Measurements from ENCODE around the gene ABCC8. TPM values are rescaled to one million over a fixed set of nuclear protein-coding genes. Genes with fewer than 3 reads are reported as not detected.

The ABCC8 gene
- total and polyA plus RNA-seq, 2 donors (not counting 3 experiments of a cell fraction or from before 2014, with no cell fraction given): not detected

- CTCF ChIA-PET: no interaction called here
- Histone ChIP-seq H3K27ac (ENCODE audit: insufficient read depth, low read depth, low read length) (no peak overlapping the region), H4K20me1 (replicated peaks; ENCODE audit: control insufficient read depth, extremely low read depth, insufficient read depth, low read length) (no peaks in the 10 kb centered on the region), H3K79me2 (ENCODE audit: control insufficient read depth, insufficient read depth, low read length) (no peaks in the 10 kb centered on the region), H3K4me1 (ENCODE audit: control insufficient read depth, extremely low read depth, insufficient read depth, low read length) (peaks cover 4% of the 10 kb centered on the region), H3K27me3 (ENCODE audit: control insufficient read depth in 2 of 2, insufficient read depth in 2 of 2, low read length in 2 of 2) (no peaks in the 10 kb centered on the region), H3K4me3 (replicated peaks in 1 of 3; ENCODE audit: insufficient read depth in 1 of 3, low read depth in 1 of 3, low read length in 3 of 3) (no peak overlapping the region), H3K9ac (replicated peaks; ENCODE audit: extremely low read depth, insufficient read depth, low read length) (no peak overlapping the region), H2AFZ (ENCODE audit: low read depth, low read length) (no peak overlapping the region), H3K4me2 (ENCODE audit: insufficient read depth, low read length) (no peak overlapping the region), H3K9me3 (replicated peaks; ENCODE audit: control insufficient read depth, insufficient read depth, low read length) (no peaks in the 10 kb centered on the region), H3K36me3 (ENCODE audit: control insufficient read depth in 2 of 2, extremely low read depth in 1 of 2, insufficient read depth in 2 of 2, low read length in 2 of 2) (no peaks in the 10 kb centered on the region), H3K9me1 (replicated peaks; ENCODE audit: control insufficient read depth, extremely low read depth, insufficient read depth, low read length) (no peaks in the 10 kb centered on the region)
- POLR2A ChIA-PET: interaction anchor here (0.6 kb wide), 1 partner anchor 59 kb away, joined by 12 read pairs; no protein-coding TSS in a partner anchor
- dilution Hi-C loops (cut with MboI; ENCODE audit: extremely low pct_ligation_motif_present, low sequenced_read_pairs): no loop called here
- no peak for FAIRE-seq
- intact Hi-C loops (cut with micrococcal nuclease): no loop called here
- no TSS peak for BruUV-seq (replicated peaks)
- TF ChIP-seq POLR2A (IDR thresholded peaks at IDR 0.05; ENCODE audit: low read depth, low read length) (no peak), FOS (IDR thresholded peaks at IDR 0.05; ENCODE audit: borderline replicate concordance, insufficient read depth, low read length) (no peak)
- DNase-seq (ENCODE audit: low read depth, low spot score): no peak
Observed at GRCh38 chr11:17347676-17348075, 129.0 kb downstream of the ABCC8 start.

DNA sequence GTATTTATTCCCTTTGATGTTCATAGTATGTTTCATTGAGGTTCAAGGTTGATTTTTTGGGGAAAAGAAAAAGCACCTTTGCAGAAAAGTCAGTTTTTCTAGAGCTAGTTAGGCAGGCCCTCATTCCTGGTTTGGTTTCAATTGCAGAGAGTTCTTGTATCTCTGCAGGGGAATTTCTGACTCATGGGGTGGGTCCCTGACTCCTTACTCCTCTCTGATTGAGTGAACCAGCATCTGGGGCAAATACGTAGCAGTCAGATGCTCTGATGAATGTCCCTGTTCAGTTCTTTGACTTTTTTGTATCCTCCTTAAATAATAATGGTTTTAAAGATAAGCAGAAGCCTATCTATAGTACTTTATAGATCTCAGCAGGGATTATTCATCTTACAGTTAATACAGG lies 132.7 kb downstream of the ABCC8 start:
- no TSS peak for BruUV-seq (replicated peaks)
- Histone ChIP-seq H3K79me2 (ENCODE audit: control insufficient read depth, insufficient read depth, low read length) (no peaks in the 10 kb centered on the region), H3K9me3 (replicated peaks; ENCODE audit: control insufficient read depth, insufficient read depth, low read length) (no peaks in the 10 kb centered on the region), H3K27me3 (ENCODE audit: control insufficient read depth in 2 of 2, insufficient read depth in 2 of 2, low read length in 2 of 2) (no peaks in the 10 kb centered on the region), H3K4me1 (ENCODE audit: control insufficient read depth, extremely low read depth, insufficient read depth, low read length) (no peaks in the 10 kb centered on the region), H3K4me3 (replicated peaks in 1 of 3; ENCODE audit: insufficient read depth in 1 of 3, low read depth in 1 of 3, low read length in 3 of 3) (no peak overlapping the region), H3K9ac (replicated peaks; ENCODE audit: extremely low read depth, insufficient read depth, low read length) (no peak overlapping the region), H3K4me2 (ENCODE audit: insufficient read depth, low read length) (no peak overlapping the region), H3K36me3 (ENCODE audit: control insufficient read depth in 2 of 2, extremely low read depth in 1 of 2, insufficient read depth in 2 of 2, low read length in 2 of 2) (no peaks in the 10 kb centered on the region), H4K20me1 (replicated peaks; ENCODE audit: control insufficient read depth, extremely low read depth, insufficient read depth, low read length) (no peaks in the 10 kb centered on the region), H3K27ac (ENCODE audit: insufficient read depth, low read depth, low read length) (no peak overlapping the region), H3K9me1 (replicated peaks; ENCODE audit: control insufficient read depth, extremely low read depth, insufficient read depth, low read length) (no peaks in the 10 kb centered on the region), H2AFZ (ENCODE audit: low read depth, low read length) (no peak overlapping the region)
- TF ChIP-seq, protein P1, sequence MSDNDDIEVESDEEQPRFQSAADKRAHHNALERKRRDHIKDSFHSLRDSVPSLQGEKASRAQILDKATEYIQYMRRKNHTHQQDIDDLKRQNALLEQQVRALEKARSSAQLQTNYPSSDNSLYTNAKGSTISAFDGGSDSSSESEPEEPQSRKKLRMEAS (IDR thresholded peaks at IDR 0.05; ENCODE audit: insufficient read depth, insufficient read length): no peak
- TF ChIP-seq POLR2A (IDR thresholded peaks at IDR 0.05; ENCODE audit: low read depth, low read length): no peak
- ChIA-PET POLR2A (no interaction called here), CTCF (interaction anchor here (1.3 kb wide), 1 partner anchor 10 kb away, joined by 8 read pairs; no protein-coding TSS in a partner anchor)
- intact Hi-C loops (cut with micrococcal nuclease): no loop called here
- DNase-seq (ENCODE audit: low read depth, low spot score) (no peak), FAIRE-seq (no peak)
- dilution Hi-C loops (cut with MboI; ENCODE audit: extremely low pct_ligation_motif_present, low sequenced_read_pairs): no loop called here

All from endothelial cell of umbilical vein (primary cell).